C4-2B (cell line): ENCODE data around the gene ST8SIA6.

Experiments used
- H3K27ac ChIP-seq: fragments of 450-650 bp; 2 replicates; pipeline ENCODE4 v1.5.1; 2017
- CTCF ChIP-seq: fragments of 450-650 bp; conservative IDR thresholded peaks from 2 replicates; pipeline ENCODE4 v1.5.1; 2017; ENCODE audit warnings: mild to moderate bottlenecking
- ZFX ChIP-seq: fragments of 450-650 bp; IDR thresholded peaks from 2 replicates; pipeline ENCODE4 v1.6.1; 2017

The ST8SIA6 gene

GRCh38 chr10:17349717-17350116, 104.7 kb downstream of the ST8SIA6 start:
- TF ChIP-seq ZFX (no peak), CTCF (no peak)
- no peak overlapping the region for H3K27ac ChIP-seq

- H3K27ac ChIP-seq: peak overlapping the region; percentile 25; the same call in 1 of the 2 replicates
- TF ChIP-seq ZFX: no peak
- no peak for TF ChIP-seq CTCF
Measured at GRCh38 chr10:17348501-17349349, 105.7 kb downstream of the ST8SIA6 start.

GRCh38 chr10:17348011-17348500, 106.3 kb downstream of the ST8SIA6 start:
- H3K27ac ChIP-seq: 0 out of 2 replicates have a peak overlapping the region, but pooled peaks have one; percentile 25
- TF ChIP-seq ZFX (no peak), CTCF (no peak)

GRCh38 chr10:17344206-17344605, 110.2 kb downstream of the ST8SIA6 start:
- H3K27ac ChIP-seq: no peak overlapping the region
- TF ChIP-seq CTCF (no peak), ZFX (no peak)

GRCh38 chr10:17343118-17343517, 111.3 kb downstream of the ST8SIA6 start:
- H3K27ac ChIP-seq: no peak overlapping the region
- TF ChIP-seq CTCF: no peak
- TF ChIP-seq ZFX: no peak

GRCh38 chr10:17340144-17340829, 114.1 kb downstream of the ST8SIA6 start:
- no peak for TF ChIP-seq ZFX
- TF ChIP-seq CTCF: no peak
- H3K27ac ChIP-seq: no peak overlapping the region

- TF ChIP-seq ZFX: no peak
- TF ChIP-seq CTCF: no peak
Measured at GRCh38 chr10:17335065-17335464, 119.3 kb downstream of the ST8SIA6 start.

More at GRCh38 chr10:17335065-17335464, 119.3 kb downstream of the ST8SIA6 start:
- no peak overlapping the region for H3K27ac ChIP-seq
